ENCODE results near the gene OR4P4.

Gene OR4P4

GRCh38 chr11:55658608-55659007, 23.7 kb downstream of the OR4P4 start:
- no peak for TF ChIP-seq CTCF (IDR thresholded peaks at IDR 0.05; ENCODE audit: borderline replicate concordance, insufficient read depth, low read depth, low read length)

GRCh38 chr11:55661901-55662300, 27.0 kb downstream of the OR4P4 start, which contains the start of gene OR4C6:
TSS of gene OR4C6 (plus strand) at chr11:55662201. CDS start at chr11:55665167, 2,966 bp downstream.
- no peak for TF ChIP-seq CTCF (IDR thresholded peaks at IDR 0.05; ENCODE audit: borderline replicate concordance, insufficient read depth, low read depth, low read length)
- H3K4me3 ChIP-seq (ENCODE audit: low read depth, low read length), result no peak within 1 kb of the TSS

More at GRCh38 chr11:55658608-55659007, 23.7 kb downstream of the OR4P4 start:
- H3K4me3 ChIP-seq (ENCODE audit: low read depth, low read length), result no peak overlapping the region

GRCh38 chr11:55669376-55669775, 34.5 kb downstream of the OR4P4 start:
- no peak overlapping the region for H3K4me3 ChIP-seq (ENCODE audit: low read depth, low read length)
- TF ChIP-seq CTCF (IDR thresholded peaks at IDR 0.05; ENCODE audit: borderline replicate concordance, insufficient read depth, low read depth, low read length), result no peak

- H3K4me3 ChIP-seq (ENCODE audit: low read depth, low read length), result no peak overlapping the region
- TF ChIP-seq CTCF (IDR thresholded peaks at IDR 0.05; ENCODE audit: borderline replicate concordance, insufficient read depth, low read depth, low read length), result no peak
These were observed 38.9 kb downstream of the OR4P4 start for GRCh38 chr11:55673860-55674259.

Data from GM12875 (cell line).